GM12874 (cell line): ENCODE data around the gene IL17B.

Experiments used
- CTCF ChIP-seq: IDR thresholded peaks from 2 replicates; pipeline ENCODE4 v1.5.1; 2011; ENCODE audit warnings: low read depth, mild to moderate bottlenecking, control low read depth, low read length, moderate library complexity; ENCODE audit not compliant: insufficient read depth

IL17B gene

GRCh38 chr5:149362541-149362940 lies 16.6 kb downstream of the IL17B start:
- TF ChIP-seq CTCF: no peak

GRCh38 chr5:149360272-149360671 lies 18.8 kb downstream of the IL17B start:
- TF ChIP-seq CTCF: no peak

GRCh38 chr5:149358868-149359495 lies 20.1 kb downstream of the IL17B start:
- no peak for TF ChIP-seq CTCF

GRCh38 chr5:149358294-149358651 lies 20.8 kb downstream of the IL17B start:
- no peak for TF ChIP-seq CTCF

GRCh38 chr5:149357370-149358293 lies 21.5 kb downstream of the IL17B start, which contains the start of gene PCYOX1L:
TSS of gene PCYOX1L (plus strand) at chr5:149358046. CDS start at chr5:149358069, 23 bp downstream.
- TF ChIP-seq CTCF: no peak

- TF ChIP-seq CTCF: no peak
Measured at GRCh38 chr5:149356391-149356790, 22.7 kb downstream of the IL17B start.

DNA sequence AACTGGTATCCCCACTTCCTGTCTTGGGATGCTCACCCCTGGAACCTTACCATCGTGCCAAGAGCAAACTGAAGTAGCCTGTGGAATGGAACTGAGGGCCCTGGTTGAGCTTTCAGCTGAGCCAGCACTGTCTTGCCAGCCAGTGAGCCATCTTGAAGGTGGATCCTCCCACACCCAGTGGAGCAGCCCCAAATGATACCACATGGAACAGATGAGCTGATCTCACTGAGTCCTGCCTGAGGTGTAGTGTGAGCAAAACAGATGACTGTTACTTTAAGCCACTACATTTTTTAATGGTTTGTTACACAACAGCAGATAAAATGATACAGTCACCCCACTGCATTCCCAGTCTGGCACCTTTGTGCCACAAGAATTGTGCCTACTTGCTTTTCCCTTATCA lies 23.4 kb downstream of the IL17B start:
- TF ChIP-seq CTCF: no peak
